GM19463 (cell line): Measurements from ENCODE around the gene TBC1D3.
"Not testable (repeated sequence)": the region's sequence is repeated elsewhere in the genome, so short reads cannot be mapped to it uniquely, and the experiment has no call there.

Experiments used
- ATAC-seq: cut with Tn5 transposase; IDR thresholded peaks from one replicate; pipeline ENCODE4 v1.9.1; 2021; ENCODE audit warnings: mild to moderate bottlenecking, moderate library complexity; ENCODE audit not compliant: unreplicated experiment

TBC1D3 gene

GRCh38 chr17:38192455-38192854 lies at the start of gene TBC1D3:
Gene TBC1D3 (minus strand): TSS chr17:38192555. CDS start chr17:38191029, 1,526 bp downstream.
- not testable (repeated sequence) for ATAC-seq

DNA sequence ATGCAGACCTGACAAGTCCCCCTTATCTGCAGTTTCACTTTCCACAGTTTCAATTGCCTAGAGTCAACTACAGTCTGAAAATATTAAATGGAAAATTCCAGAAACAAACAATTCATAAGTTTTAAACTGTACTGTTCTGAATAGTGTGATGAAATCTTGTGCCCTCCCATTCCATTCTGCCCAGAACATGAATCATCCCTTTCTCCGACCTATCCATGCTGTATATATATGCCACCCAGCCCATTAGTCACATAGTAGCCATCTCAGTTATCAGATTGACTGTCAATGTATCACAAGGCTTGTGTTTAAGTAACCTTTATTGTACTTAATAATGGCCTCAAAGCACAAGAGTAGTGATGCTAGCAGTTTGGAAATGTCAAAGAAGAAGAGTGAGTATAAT lies 40.4 kb upstream of the TBC1D3 start:
- ATAC-seq = not testable (repeated sequence)

GRCh38 chr17:38225844-38226495 lies 33.6 kb upstream of the TBC1D3 start:
- ATAC-seq = not testable (repeated sequence)

GRCh38 chr17:38220867-38221266 lies 28.5 kb upstream of the TBC1D3 start:
- not testable (repeated sequence) for ATAC-seq

GRCh38 chr17:38200271-38200670 lies 7.9 kb upstream of the TBC1D3 start:
- ATAC-seq = not testable (repeated sequence)

GRCh38 chr17:38134860-38135259 lies 57.5 kb downstream of the TBC1D3 start:
- ATAC-seq = not testable (repeated sequence)
